GM10248 (cell line): ENCODE measurements around the gene LAMA3.

Experiments
- CTCF ChIA-PET: fragments of 300-600 bp; sonication (Branson Sonifier 250); formaldehyde crosslinking; extraction: SDS; loops from one replicate; lab custom pipeline; 2021; ENCODE audit warnings: antibody characterized with exemption; lab: Yijun Ruan, JAX
- POLR2A ChIA-PET: fragments of 350-650 bp; sonication (Branson Sonifier 250); formaldehyde crosslinking; extraction: SDS; loops from one replicate; lab custom pipeline; 2020; ENCODE audit warnings: antibody characterized with exemption; lab: Yijun Ruan, JAX
- DNase-seq: peaks from one replicate; pipeline ENCODE4 v3.0.0; 2012; ENCODE audit errors: extremely low spot score
- TF ChIP-seq, protein P1 (sequence below): IDR thresholded peaks from 2 replicates; pipeline ENCODE4 v1.5.1; 2012; ENCODE audit warnings: mild to moderate bottlenecking, low read depth; ENCODE audit errors: extremely low read depth, missing control alignments, control extremely low read depth

Gene LAMA3

DNA sequence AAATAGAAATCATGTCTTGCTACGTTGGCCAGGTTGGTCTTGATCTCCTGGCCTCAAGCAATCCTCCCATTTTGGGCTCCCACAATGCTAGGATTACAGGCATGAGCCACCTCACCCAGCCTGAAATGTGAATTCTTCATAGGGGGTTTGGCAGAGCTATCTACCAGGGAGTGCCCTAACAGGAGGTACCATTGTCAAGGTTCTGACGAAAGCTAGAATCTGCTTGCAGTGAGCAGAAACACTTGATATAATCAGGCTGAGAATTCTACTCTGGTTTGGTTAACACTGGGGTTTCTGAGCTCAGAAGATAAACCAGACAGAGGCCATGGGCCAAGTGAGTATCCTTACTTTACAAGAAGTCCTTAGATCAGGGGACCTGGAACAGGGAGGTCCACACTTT, 7.2 kb upstream of the LAMA3 start:
- ChIA-PET CTCF (interaction anchor here (0.6 to 1.5 kb wide), 4 partner anchors 16 to 495 kb away, joined by 3 to 4 read pairs (median 4); no protein-coding TSS in a partner anchor), POLR2A (no interaction called here)
- DNase-seq, result no peak
- TF ChIP-seq, protein P1, sequence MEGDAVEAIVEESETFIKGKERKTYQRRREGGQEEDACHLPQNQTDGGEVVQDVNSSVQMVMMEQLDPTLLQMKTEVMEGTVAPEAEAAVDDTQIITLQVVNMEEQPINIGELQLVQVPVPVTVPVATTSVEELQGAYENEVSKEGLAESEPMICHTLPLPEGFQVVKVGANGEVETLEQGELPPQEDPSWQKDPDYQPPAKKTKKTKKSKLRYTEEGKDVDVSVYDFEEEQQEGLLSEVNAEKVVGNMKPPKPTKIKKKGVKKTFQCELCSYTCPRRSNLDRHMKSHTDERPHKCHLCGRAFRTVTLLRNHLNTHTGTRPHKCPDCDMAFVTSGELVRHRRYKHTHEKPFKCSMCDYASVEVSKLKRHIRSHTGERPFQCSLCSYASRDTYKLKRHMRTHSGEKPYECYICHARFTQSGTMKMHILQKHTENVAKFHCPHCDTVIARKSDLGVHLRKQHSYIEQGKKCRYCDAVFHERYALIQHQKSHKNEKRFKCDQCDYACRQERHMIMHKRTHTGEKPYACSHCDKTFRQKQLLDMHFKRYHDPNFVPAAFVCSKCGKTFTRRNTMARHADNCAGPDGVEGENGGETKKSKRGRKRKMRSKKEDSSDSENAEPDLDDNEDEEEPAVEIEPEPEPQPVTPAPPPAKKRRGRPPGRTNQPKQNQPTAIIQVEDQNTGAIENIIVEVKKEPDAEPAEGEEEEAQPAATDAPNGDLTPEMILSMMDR, result no peak

DNA sequence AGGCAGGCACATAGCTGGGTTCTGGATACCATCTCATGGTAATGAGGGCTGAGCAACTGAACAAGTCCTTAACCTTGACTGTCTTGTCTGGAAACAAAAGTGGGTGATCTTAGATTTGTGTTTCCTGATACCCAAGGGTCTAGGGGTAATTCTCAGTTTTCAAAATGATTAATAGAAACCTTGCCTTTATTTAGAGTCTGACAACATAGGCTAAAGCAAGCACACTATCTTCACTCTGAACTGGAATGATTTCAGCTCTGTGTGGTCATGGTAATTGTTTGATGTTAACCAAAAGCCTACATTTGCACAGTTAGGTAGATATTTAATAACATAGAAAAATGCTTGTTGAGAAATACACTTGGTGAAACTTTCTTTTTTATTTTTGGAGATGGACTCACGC, 6.8 kb upstream of the LAMA3 start:
- TF ChIP-seq, protein P1, result no peak
- ChIA-PET CTCF (interaction anchor here (0.6 to 1.5 kb wide), 4 partner anchors 16 to 494 kb away, joined by 3 to 4 read pairs (median 4); no protein-coding TSS in a partner anchor), POLR2A (no interaction called here)
- no peak for DNase-seq

DNA sequence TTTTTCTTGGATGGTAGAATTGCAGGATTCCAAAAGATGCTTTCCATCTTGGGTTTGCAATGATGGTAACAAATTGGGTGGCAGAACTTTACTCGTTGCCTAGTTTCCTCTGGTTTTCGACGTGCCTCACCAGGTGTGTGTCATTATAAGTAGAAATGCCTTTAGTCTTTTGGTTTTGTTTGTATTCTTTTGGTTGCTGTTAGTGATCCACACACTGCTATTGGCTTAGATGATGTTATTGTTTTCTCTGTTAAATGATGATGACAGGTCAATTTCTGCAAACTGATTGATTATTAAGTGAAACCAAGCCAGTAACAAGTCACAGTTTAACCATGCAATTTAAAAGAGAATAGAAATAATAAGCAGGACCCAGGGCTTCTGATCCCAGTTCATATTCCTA, 6.1 kb upstream of the LAMA3 start:
- POLR2A ChIA-PET, result no interaction called here
- CTCF ChIA-PET, result no interaction called here
- DNase-seq, result no peak
- TF ChIP-seq, protein P1, result no peak

DNA sequence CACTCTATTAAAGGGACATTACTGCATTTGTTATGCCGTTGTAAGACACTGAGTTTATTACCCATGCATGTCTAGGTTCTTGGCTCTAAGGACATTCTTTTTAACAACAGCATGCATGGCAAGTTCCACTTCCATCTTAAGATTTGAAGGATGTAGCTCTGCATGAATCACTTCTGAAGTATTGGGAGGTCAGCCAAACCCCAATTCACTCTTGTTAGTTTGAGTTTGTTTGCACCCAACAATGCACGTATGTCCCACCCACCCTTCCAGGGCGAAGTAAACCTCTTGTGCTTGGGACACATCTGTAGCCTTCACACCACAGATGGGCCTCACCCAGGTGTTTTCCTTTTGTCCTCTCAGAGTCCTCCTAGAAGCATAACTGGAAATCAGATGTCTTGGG, 5.6 kb upstream of the LAMA3 start:
- no peak for DNase-seq
- POLR2A ChIA-PET, result no interaction called here
- TF ChIP-seq, protein P1, result no peak
- CTCF ChIA-PET, result no interaction called here

DNA sequence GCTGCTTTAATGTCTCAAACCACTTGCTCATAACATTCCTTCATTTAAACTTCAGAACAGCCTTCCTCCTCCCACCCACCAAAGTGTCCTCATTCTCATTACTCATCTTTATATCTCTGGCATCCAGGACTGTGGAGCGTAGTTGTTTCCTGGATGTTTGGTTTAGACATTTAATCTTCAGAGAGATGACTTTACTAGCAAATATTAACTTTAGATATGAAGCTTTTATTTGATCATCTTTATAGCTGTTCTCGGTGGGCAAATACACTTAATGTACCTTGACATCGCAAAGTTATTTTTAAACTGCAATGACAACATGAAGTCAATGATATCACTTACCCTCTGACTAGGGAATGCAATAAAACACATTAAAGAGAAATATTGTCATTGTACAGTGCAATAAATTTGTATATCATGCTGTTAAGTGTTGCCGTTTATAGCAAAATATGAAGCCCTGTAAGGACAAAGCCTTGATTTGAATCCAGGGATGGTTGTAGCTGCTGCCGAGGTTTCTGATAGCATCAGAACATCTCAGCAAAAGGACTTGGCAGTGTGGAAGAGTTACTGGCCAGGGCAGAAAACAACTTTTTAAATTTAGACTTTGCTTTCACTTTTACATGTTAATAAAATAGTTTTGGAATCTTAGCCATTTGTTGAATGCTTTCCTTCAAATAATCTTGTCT, 4.6 kb upstream of the LAMA3 start:
- CTCF ChIA-PET, result no interaction called here

DNA sequence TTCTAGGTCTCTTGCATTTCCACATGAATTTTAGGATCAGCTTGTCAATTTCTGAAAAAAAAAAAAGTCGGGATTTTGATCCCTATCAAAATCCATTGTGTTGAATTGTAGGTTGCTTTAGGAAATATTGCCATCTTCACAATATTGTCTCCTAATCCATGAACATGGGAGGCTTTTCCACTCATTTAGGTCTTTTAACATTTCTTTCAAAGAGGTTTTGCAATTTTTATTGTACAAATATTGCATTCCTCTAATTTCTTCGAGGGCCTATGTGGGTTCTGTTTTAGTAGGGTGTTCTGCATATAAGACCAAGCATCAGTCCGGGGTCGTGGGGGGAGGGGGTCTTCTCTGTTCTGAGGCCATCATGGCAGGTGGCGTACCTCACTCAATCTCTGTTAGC, 725 bp upstream of the LAMA3 start:
- POLR2A ChIA-PET, result no interaction called here
- CTCF ChIA-PET, result interaction anchor here (1.3 kb wide), 1 partner anchor 16 kb away, joined by 4 read pairs; no protein-coding TSS in a partner anchor
- DNase-seq, result no peak
- TF ChIP-seq, protein P1, result no peak

More for the DNA sequence above, 4.6 kb upstream of the LAMA3 start:
- POLR2A ChIA-PET, result no interaction called here
- no peak for DNase-seq
- TF ChIP-seq, protein P1, result no peak
